PC-3 (cell line): ENCODE data around the gene PTAFR. TPM values are rescaled to one million over a fixed set of nuclear protein-coding genes. Genes with fewer than 3 reads are reported as not detected.
A peak's percentile ranks its signal among the peaks of the same experiment; 100 is the strongest.

Experiments used
- ATAC-seq: fragments of 200-7000 bp; cut with Tn5 transposase; 2 replicates; pipeline ENCODE4 v1.9.1; 2020; ENCODE audit warnings: mild to moderate bottlenecking, moderate library complexity
- BruUV-seq: library from RNA; stranded (reverse); fragments of 400-500 nt; replicated peaks from 2 replicates; lab custom pipeline; 2021; lab: Mats Ljungman, UMichigan
- CTCF ChIA-PET: fragments of 300-600 bp; sonication (Branson Sonifier 250); formaldehyde crosslinking; loops from one replicate; lab custom pipeline; 2022; ENCODE audit warnings: antibody characterized with exemption; lab: Charles Lee
- POLR2A ChIA-PET: fragments of 300-600 bp; sonication (Branson Sonifier 250); formaldehyde crosslinking; loops from one replicate; lab custom pipeline; 2022; ENCODE audit warnings: antibody characterized with exemption; ENCODE audit not compliant: unreplicated experiment; lab: Charles Lee
- DNase-seq: peaks from one replicate; pipeline ENCODE4 v3.0.0-alpha.2; 2015
- H2AFZ ChIP-seq: fragments of 300-600 bp; sonication (generic); 2 replicates; pipeline ENCODE4 v1.6.0; 2016; ENCODE audit warnings: antibody characterized with exemption, low read length
- H3F3A ChIP-seq: fragments of 300-600 bp; sonication (generic); one replicate; pipeline ENCODE4 v1.6.0; 2017; ENCODE audit warnings: antibody characterized with exemption, low read length, control low read depth, mild to moderate bottlenecking; ENCODE audit not compliant: unreplicated experiment
- H3K27ac ChIP-seq: fragments of 300-600 bp; sonication (generic); 2 replicates; pipeline ENCODE4 v1.5.1; 2016; ENCODE audit warnings: mild to moderate bottlenecking, low read length
- H3K27me3 ChIP-seq: fragments of 300-600 bp; sonication (generic); 2 replicates; pipeline ENCODE4 v1.6.1; 2016; ENCODE audit warnings: low read length, mixed read lengths
- H3K36me3 ChIP-seq: fragments of 300-600 bp; sonication (generic); 2 replicates; pipeline ENCODE4 v1.6.1; 2016; ENCODE audit warnings: low read depth, mixed run types, low read length, mixed read lengths
- H3K4me1 ChIP-seq: fragments of 300-600 bp; sonication (generic); 2 replicates; pipeline ENCODE4 v1.5.1; 2016; ENCODE audit warnings: low read length; ENCODE audit not compliant: insufficient read depth
- H3K4me2 ChIP-seq: fragments of 300-600 bp; sonication (generic); 2 replicates; pipeline ENCODE4 v1.6.0; 2016; ENCODE audit warnings: low read length
- H3K4me3 ChIP-seq: fragments of 300-600 bp; sonication (generic); 2 replicates; pipeline ENCODE4 v1.5.1; 2016; ENCODE audit warnings: mild to moderate bottlenecking, low read length, mixed read lengths
- H3K79me2 ChIP-seq: fragments of 300-600 bp; sonication (generic); 2 replicates; pipeline ENCODE4 v1.6.1; 2017; ENCODE audit warnings: low read length, mixed read lengths
- H3K9ac ChIP-seq: fragments of 300-600 bp; sonication (generic); 2 replicates; pipeline ENCODE4 v1.6.0; 2016; ENCODE audit warnings: mild to moderate bottlenecking, low read length
- H3K9me2 ChIP-seq: fragments of 300-600 bp; sonication (generic); replicated peaks from 2 replicates; pipeline ENCODE4 v1.6.1; 2016; ENCODE audit warnings: mixed run types, low read length, mixed read lengths
- H3K9me3 ChIP-seq: fragments of 300-600 bp; sonication (generic); 2 replicates; pipeline ENCODE4 v1.6.1; 2016; ENCODE audit warnings: low read length, mixed read lengths
- H4K20me1 ChIP-seq: fragments of 300-600 bp; sonication (generic); 2 replicates; pipeline ENCODE4 v1.6.1; 2016; ENCODE audit warnings: low read length, mixed read lengths
- CTCF ChIP-seq: fragments of 300-600 bp; sonication (generic); conservative IDR thresholded peaks from 2 replicates; pipeline ENCODE4 v1.5.1; 2017; ENCODE audit warnings: antibody characterized with exemption, low read depth, mild to moderate bottlenecking, low read length
- EZH2 ChIP-seq: fragments of 300-600 bp; sonication (generic); IDR thresholded peaks from one replicate; pipeline ENCODE4 v1.6.1; 2017; ENCODE audit warnings: antibody characterized with exemption, mild to moderate bottlenecking, low read length; ENCODE audit not compliant: unreplicated experiment
- EZH2phosphoT487 ChIP-seq: fragments of 300-600 bp; sonication (generic); IDR thresholded peaks from 2 replicates; pipeline ENCODE4 v1.6.1; 2018; ENCODE audit warnings: mild to moderate bottlenecking, antibody characterized with exemption, low read length, borderline replicate concordance
- intact Hi-C: fragments of 100-400 bp; cut with micrococcal nuclease; formaldehyde crosslinking; loops from 2 replicates; pipeline ENCODE4 v1.9.0; 2023
- total RNA-seq: library from RNA; depleted of rRNA; stranded (reverse); fragments of >200 nt; gene quantifications from 2 replicates; pipeline ENCODE4 v1.2.3, GENCODE V29; 2014

Gene PTAFR
- total RNA-seq, 1 experiment from 2014 or later = 3.9 TPM

GRCh38 chr1:28134651-28135207 is 41.8 kb downstream of the PTAFR start:
- no peak for TF ChIP-seq CTCF
- TF ChIP-seq EZH2phosphoT487 = no peak
- TF ChIP-seq EZH2 = no peak
- H4K20me1 ChIP-seq = no peaks in the 10 kb centered on the region
- ATAC-seq (no peak), DNase-seq (no peak)
- ChIA-PET POLR2A (no interaction called here), CTCF (interaction anchor here (0.6 to 1.2 kb wide), 3 partner anchors 30 to 46 kb away, joined by 3 to 6 read pairs (median 3); partner anchors contain the start of gene EYA3)
- peak overlapping the region; percentile 60 for H3K27ac ChIP-seq
- no peak overlapping the region for H3K4me3 ChIP-seq
- intact Hi-C loops = no loop called here
- H3K9ac ChIP-seq = 0 out of 2 replicates have a peak overlapping the region, but pooled peaks have one; percentile 17
- H3K27me3 ChIP-seq = no peaks in the 10 kb centered on the region
- no peaks in the 10 kb centered on the region for H3K36me3 ChIP-seq
- peaks cover 42% of the 10 kb centered on the region for H3K4me1 ChIP-seq
- H3K9me2 ChIP-seq = no peaks in the 10 kb centered on the region
- BruUV-seq = no TSS peak
- H3K79me2 ChIP-seq = no peaks in the 10 kb centered on the region
- no peaks in the 10 kb centered on the region for H3F3A ChIP-seq
- peak overlapping the region; percentile 24; the same call in 1 of the 2 replicates for H3K4me2 ChIP-seq
- H2AFZ ChIP-seq = no peak overlapping the region
- H3K9me3 ChIP-seq = no peaks in the 10 kb centered on the region

GRCh38 chr1:28132171-28133167 is 44.0 kb downstream of the PTAFR start:
- no peak for TF ChIP-seq CTCF
- no peak for TF ChIP-seq EZH2
- no peak for TF ChIP-seq EZH2phosphoT487
- intact Hi-C loops = no loop called here
- Histone ChIP-seq H3K9me2 (no peaks in the 10 kb centered on the region), H3K9me3 (no peaks in the 10 kb centered on the region), H3K9ac (no peak overlapping the region), H3K27me3 (no peaks in the 10 kb centered on the region), H4K20me1 (no peaks in the 10 kb centered on the region), H3K79me2 (no peaks in the 10 kb centered on the region), H3F3A (no peaks in the 10 kb centered on the region), H3K4me3 (no peak overlapping the region), H2AFZ (no peak overlapping the region), H3K27ac (no peak overlapping the region), H3K36me3 (no peaks in the 10 kb centered on the region), H3K4me2 (no peak overlapping the region), H3K4me1 (peaks cover 44% of the 10 kb centered on the region)
- no peak for ATAC-seq
- ChIA-PET POLR2A (no interaction called here), CTCF (no interaction called here)
- no peak for DNase-seq
- no TSS peak for BruUV-seq

- H3K79me2 ChIP-seq = no peaks in the 10 kb centered on the region
- no peaks in the 10 kb centered on the region for H3F3A ChIP-seq
- H3K9me2 ChIP-seq = no peaks in the 10 kb centered on the region
- H3K27ac ChIP-seq = no peak overlapping the region
- no peak overlapping the region for H3K4me2 ChIP-seq
- intact Hi-C loops = no loop called here
- H3K9me3 ChIP-seq = no peaks in the 10 kb centered on the region
- no peak overlapping the region for H2AFZ ChIP-seq
- H3K4me1 ChIP-seq = peaks cover 28% of the 10 kb centered on the region
- no peak for DNase-seq
- no peak overlapping the region for H3K4me3 ChIP-seq
- no peak overlapping the region for H3K9ac ChIP-seq
- H3K36me3 ChIP-seq = no peaks in the 10 kb centered on the region
- no peak for ATAC-seq
- POLR2A ChIA-PET = no interaction called here
- no TSS peak for BruUV-seq
- H4K20me1 ChIP-seq = no peaks in the 10 kb centered on the region
- CTCF ChIA-PET = no interaction called here
- H3K27me3 ChIP-seq = no peaks in the 10 kb centered on the region
- TF ChIP-seq CTCF (no peak), EZH2 (no peak), EZH2phosphoT487 (no peak)
These were observed 45.6 kb downstream of the PTAFR start for GRCh38 chr1:28130901-28131300.
